ENCODE measurements around the gene NUFIP1.

Gene NUFIP1

GRCh38 chr13:44930963-44931623, 58.2 kb downstream of the NUFIP1 start:
- TF ChIP-seq EP300 (IDR thresholded peaks at IDR 0.05; ENCODE audit: borderline replicate concordance) (no peak), CREB1 (IDR thresholded peaks at IDR 0.05; ENCODE audit: low read depth) (no peak), MAX (IDR thresholded peaks at IDR 0.05) (no peak), TEAD4 (IDR thresholded peaks at IDR 0.05) (no peak), YY1 (IDR thresholded peaks at IDR 0.05; ENCODE audit: low read depth) (no peak), ZBTB7A (IDR thresholded peaks at IDR 0.05; ENCODE audit: low read depth) (no peak), RAD21 (IDR thresholded peaks at IDR 0.05; ENCODE audit: low read depth) (no peak), TCF12 (IDR thresholded peaks at IDR 0.05; ENCODE audit: low read depth) (no peak), USF1 (IDR thresholded peaks at IDR 0.05) (no peak)
- TF ChIP-seq, protein P1, sequence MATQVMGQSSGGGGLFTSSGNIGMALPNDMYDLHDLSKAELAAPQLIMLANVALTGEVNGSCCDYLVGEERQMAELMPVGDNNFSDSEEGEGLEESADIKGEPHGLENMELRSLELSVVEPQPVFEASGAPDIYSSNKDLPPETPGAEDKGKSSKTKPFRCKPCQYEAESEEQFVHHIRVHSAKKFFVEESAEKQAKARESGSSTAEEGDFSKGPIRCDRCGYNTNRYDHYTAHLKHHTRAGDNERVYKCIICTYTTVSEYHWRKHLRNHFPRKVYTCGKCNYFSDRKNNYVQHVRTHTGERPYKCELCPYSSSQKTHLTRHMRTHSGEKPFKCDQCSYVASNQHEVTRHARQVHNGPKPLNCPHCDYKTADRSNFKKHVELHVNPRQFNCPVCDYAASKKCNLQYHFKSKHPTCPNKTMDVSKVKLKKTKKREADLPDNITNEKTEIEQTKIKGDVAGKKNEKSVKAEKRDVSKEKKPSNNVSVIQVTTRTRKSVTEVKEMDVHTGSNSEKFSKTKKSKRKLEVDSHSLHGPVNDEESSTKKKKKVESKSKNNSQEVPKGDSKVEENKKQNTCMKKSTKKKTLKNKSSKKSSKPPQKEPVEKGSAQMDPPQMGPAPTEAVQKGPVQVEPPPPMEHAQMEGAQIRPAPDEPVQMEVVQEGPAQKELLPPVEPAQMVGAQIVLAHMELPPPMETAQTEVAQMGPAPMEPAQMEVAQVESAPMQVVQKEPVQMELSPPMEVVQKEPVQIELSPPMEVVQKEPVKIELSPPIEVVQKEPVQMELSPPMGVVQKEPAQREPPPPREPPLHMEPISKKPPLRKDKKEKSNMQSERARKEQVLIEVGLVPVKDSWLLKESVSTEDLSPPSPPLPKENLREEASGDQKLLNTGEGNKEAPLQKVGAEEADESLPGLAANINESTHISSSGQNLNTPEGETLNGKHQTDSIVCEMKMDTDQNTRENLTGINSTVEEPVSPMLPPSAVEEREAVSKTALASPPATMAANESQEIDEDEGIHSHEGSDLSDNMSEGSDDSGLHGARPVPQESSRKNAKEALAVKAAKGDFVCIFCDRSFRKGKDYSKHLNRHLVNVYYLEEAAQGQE (IDR thresholded peaks at IDR 0.05; ENCODE audit: low read depth), result no peak

DNA sequence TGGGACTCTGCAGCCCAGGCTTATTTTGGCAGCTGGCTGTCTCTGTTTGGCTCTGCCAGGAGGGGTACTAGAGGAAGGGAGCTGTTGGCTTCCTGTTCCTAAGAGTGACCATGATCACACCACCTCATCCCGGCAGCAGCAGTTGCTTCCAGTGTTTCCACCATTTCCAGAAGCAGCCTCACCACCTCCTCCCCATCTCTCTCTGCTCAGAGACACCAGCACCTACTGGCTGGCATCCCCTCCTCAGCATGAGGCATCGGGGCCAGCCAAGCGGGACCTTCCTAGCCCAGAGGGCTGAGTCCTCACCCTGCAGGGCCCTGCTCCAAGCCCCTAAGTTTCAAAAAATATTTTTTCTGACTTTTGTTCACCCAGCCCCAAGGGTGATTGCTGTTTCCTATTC, 59.0 kb downstream of the NUFIP1 start:
- no peak for TF ChIP-seq YY1 (IDR thresholded peaks at IDR 0.05; ENCODE audit: low read depth)
- no peak for TF ChIP-seq USF1 (IDR thresholded peaks at IDR 0.05)
- TF ChIP-seq, protein P1 (IDR thresholded peaks at IDR 0.05; ENCODE audit: low read depth), result no peak
- TF ChIP-seq TEAD4 (IDR thresholded peaks at IDR 0.05), result no peak
- TF ChIP-seq TAF1 (IDR thresholded peaks at IDR 0.05; ENCODE audit: low read depth), result no peak
- TF ChIP-seq RAD21 (IDR thresholded peaks at IDR 0.05; ENCODE audit: low read depth), result no peak
- no peak for TF ChIP-seq FOXM1 (IDR thresholded peaks at IDR 0.05; ENCODE audit: borderline replicate concordance, low read depth)
- TF ChIP-seq MAX (IDR thresholded peaks at IDR 0.05), result no peak
- no peak for TF ChIP-seq EP300 (IDR thresholded peaks at IDR 0.05; ENCODE audit: borderline replicate concordance)
- no peak for TF ChIP-seq CEBPB (IDR thresholded peaks at IDR 0.05)
- no peak for TF ChIP-seq CREB1 (IDR thresholded peaks at IDR 0.05; ENCODE audit: low read depth)
- no peak for TF ChIP-seq EGR1 (IDR thresholded peaks at IDR 0.05)
- TF ChIP-seq NFIC (IDR thresholded peaks at IDR 0.05), result no peak
- TF ChIP-seq TCF12 (IDR thresholded peaks at IDR 0.05; ENCODE audit: low read depth), result no peak
- TF ChIP-seq ZBTB7A (IDR thresholded peaks at IDR 0.05; ENCODE audit: low read depth), result no peak

DNA sequence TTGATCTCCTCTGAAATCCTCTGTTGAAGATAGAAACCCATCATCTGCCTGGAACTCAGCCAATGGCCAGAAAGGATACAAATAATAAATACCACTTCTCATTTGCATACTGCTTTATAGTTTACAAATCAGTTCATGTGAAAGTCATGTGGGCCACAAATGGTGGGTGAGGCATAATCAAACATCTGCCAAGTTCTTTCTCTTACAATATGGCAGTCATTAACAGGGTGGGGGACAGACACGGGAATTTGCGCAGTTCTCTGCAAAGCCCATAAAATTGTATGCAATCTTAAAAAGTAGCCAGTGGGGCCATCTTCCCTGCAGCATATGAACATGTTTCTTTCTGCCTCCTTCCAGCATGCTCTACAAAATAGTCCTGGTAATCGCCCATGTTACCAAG, 59.6 kb downstream of the NUFIP1 start:
- TF ChIP-seq YY1 (IDR thresholded peaks at IDR 0.05; ENCODE audit: low read depth) (no peak), TEAD4 (IDR thresholded peaks at IDR 0.05) (no peak), CEBPB (IDR thresholded peaks at IDR 0.05) (no peak), MAX (IDR thresholded peaks at IDR 0.05) (no peak), FOXM1 (IDR thresholded peaks at IDR 0.05; ENCODE audit: borderline replicate concordance, low read depth) (no peak), EGR1 (IDR thresholded peaks at IDR 0.05) (no peak), USF1 (IDR thresholded peaks at IDR 0.05) (no peak), TCF12 (IDR thresholded peaks at IDR 0.05; ENCODE audit: low read depth) (no peak), TAF1 (IDR thresholded peaks at IDR 0.05; ENCODE audit: low read depth) (no peak), NFIC (IDR thresholded peaks at IDR 0.05) (no peak), RAD21 (IDR thresholded peaks at IDR 0.05; ENCODE audit: low read depth) (no peak), ZBTB7A (IDR thresholded peaks at IDR 0.05; ENCODE audit: low read depth) (no peak)
- TF ChIP-seq, protein P1 (IDR thresholded peaks at IDR 0.05; ENCODE audit: low read depth), result no peak
